Coronary artery (tissue), 2 donors: Measurements from ENCODE around the gene SH3RF1.

Experiments used
- DNase-seq: peaks from one replicate; pipeline ENCODE4 v3.0.0-alpha.2; 2017; ENCODE audit warnings: low spot score
- H3K27ac ChIP-seq, 2 donors: fragments of 200-600 bp; sonication (generic); one replicate each; pipeline ENCODE4 v1.5.1; 2016 to 2019
- H3K4me3 ChIP-seq: fragments of 200-600 bp; sonication (generic); 2 replicates; pipeline ENCODE4 v1.5.1; 2016; ENCODE audit warnings: mild to moderate bottlenecking, moderate library complexity
- CTCF ChIP-seq: fragments of 200-600 bp; sonication (generic); IDR thresholded peaks from one replicate; pipeline ENCODE4 v1.5.1; 2019; ENCODE audit warnings: antibody characterized with exemption

The SH3RF1 gene

GRCh38 chr4:169100670-169101101 lies 170.1 kb downstream of the SH3RF1 start:
- no peak for TF ChIP-seq CTCF
- no peak overlapping the region for H3K4me3 ChIP-seq
- DNase-seq: no peak
- peak overlapping the region; percentile 63 to 73 for H3K27ac ChIP-seq

GRCh38 chr4:169099771-169100180 lies 171.0 kb downstream of the SH3RF1 start:
- DNase-seq: no peak
- no peak for TF ChIP-seq CTCF

GRCh38 chr4:169098969-169099690 lies 171.6 kb downstream of the SH3RF1 start:
- DNase-seq: no peak
- no peak for TF ChIP-seq CTCF
- Histone ChIP-seq H3K27ac (peak overlapping the region; percentile 63 to 73), H3K4me3 (no peak overlapping the region)

More at GRCh38 chr4:169099771-169100180, 171.0 kb downstream of the SH3RF1 start:
- Histone ChIP-seq H3K4me3 (no peak overlapping the region), H3K27ac (peak overlapping the region; percentile 63 to 73)

GRCh38 chr4:169098532-169098931 lies 172.2 kb downstream of the SH3RF1 start:
- no peak for DNase-seq
- no peak for TF ChIP-seq CTCF
- no peak overlapping the region for H3K4me3 ChIP-seq
- H3K27ac ChIP-seq: peak overlapping the region; percentile 63 to 73

- TF ChIP-seq CTCF: no peak
- Histone ChIP-seq H3K27ac (peak overlapping the region in 1 of 2 donors; percentile 73), H3K4me3 (no peak overlapping the region)
- no peak for DNase-seq
These were observed 172.7 kb downstream of the SH3RF1 start for GRCh38 chr4:169098054-169098497.

- no peak overlapping the region for H3K27ac ChIP-seq
- DNase-seq: no peak
- no peak overlapping the region for H3K4me3 ChIP-seq
- TF ChIP-seq CTCF: no peak
These were observed 174.5 kb downstream of the SH3RF1 start for GRCh38 chr4:169096221-169096620.

GRCh38 chr4:169094656-169095231 lies 176.0 kb downstream of the SH3RF1 start:
- Histone ChIP-seq H3K27ac (no peak overlapping the region), H3K4me3 (no peak overlapping the region)
- TF ChIP-seq CTCF: no peak
- no peak for DNase-seq
